HG02885 (cell line): ENCODE measurements around the gene HOXC10.

Experiments
- ATAC-seq: cut with Tn5 transposase; IDR thresholded peaks from one replicate; pipeline ENCODE4 v1.9.1; 2021; ENCODE audit warnings: mild to moderate bottlenecking; ENCODE audit not compliant: unreplicated experiment, poor library complexity

Gene HOXC10

DNA sequence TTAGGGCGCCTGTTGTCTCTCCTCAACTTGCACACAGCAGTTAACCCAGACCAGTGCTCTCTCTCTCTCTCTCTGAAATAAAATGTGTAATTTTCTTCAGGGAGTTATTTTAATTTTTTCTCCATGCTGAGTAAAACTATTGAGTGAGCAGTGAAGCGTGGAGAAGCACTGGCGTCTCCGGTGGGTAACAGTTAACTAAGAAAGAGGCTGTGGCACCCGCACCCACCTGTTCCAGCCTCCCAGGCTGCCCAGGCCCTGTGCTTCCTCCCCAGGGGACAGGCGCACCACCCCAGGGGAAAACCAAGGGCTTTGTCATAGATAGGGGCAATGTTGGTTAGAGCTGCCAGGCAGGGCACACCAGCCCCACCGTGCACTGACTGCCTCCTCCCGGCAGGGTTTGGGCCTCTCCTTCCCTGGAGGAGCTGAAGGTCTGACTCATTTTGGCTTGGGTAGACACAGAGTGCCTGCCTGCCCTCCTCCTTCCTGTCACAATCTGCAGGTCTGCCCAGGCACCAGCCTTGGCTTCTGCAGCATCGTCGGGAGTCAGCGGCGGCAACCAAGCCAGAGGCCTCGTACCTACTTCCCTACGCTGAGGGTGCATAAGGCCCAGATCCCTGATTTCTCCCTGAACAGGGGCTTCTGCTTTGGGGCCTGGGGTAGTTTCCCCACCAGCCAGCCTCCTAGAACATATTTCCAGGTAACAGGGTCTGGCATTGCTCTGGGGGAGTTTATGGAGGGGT is 51.8 kb downstream of the HOXC10 start:
- no peak for ATAC-seq

GRCh38 chr12:54037360-54038283 is 52.7 kb downstream of the HOXC10 start:
- ATAC-seq = no peak

DNA sequence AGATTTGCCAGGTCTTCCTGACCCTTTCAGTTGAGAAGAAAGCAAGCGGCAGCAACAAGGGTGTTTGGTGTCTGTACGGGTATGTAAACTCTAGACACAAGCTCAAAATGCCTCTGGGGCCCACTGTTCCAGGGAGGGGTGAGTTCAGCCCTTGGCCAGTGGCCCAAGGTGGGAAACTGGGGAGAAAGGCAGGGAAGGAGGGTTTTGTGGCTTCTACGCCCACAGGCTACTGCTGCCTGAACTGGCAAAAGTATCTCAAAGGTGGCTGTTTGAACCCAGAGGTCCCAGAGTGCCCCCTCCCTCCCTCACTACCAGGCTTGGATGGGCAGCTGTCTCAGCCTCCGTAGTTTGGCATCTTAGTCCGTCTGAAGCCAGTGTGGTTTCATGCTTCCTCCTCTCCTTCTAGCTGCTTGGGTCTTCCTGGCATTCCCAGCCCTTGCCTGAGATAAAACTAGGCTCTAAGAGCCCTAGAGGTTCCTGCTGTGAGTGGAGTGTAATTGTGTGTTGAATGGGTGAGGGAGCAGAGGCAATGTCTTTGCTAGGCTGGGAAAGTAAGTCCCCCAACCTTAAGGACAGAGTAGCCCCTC is 53.4 kb downstream of the HOXC10 start:
- ATAC-seq = no peak

DNA sequence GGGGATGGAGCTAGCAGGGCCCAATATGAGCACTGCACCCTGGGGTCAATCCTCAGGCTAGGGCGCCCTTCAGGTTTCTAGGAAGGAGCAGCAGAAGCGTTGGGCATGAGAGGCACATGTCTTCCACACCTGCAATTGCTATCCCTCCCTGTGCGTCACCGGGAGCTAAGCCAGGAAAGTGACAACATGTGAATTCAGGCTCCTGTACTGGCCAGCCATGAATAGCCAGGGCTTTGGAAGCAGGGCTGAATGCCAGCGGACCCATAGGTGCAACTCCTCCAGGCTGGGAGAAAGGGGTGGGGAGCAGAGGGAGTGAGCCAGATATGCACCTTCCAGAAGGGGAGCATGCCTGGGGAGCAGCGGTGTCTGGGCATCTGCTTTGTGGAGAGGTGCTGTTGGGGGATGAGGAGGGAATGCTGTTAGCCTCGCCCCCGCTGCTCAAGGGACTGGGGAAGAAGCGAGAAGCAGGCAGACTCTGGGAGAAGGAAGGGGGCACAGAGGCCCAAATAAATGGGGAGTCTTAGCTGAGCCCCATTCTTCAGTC is 54.0 kb downstream of the HOXC10 start:
- no peak for ATAC-seq

DNA sequence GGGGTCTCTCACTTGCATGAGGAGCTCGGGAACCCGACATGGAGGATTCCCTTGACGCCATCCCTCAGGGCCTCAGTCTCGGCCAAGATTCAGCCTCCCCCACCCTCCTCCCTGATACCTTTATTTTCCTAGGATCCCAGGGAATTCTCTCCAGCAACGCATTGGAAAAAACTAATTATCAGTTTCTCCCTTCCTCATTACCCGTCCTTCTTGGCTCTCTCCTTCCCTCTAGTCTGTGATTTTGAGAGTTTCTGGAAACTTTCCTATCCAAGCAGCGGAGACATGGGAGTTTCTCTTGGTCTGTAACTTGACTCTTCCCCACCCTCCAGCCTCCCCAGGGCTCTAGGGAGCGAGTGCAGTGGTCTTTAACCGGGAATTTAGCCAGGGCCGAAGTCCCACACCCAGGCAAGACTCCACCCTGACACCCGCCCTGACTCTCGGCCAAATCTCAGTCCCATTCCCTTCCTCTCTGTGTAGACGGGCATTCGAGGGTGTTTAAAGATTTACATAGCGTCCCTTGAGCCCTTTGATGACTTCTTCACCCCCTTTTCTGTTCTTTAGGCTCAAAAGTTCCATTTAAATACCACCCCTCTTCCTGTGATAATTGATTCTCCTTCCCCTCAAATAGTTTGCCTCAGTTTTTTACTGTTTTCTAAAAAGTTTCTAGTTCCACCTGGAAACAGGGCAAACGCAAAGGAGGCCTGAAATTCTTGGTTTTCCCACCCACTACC is 54.6 kb downstream of the HOXC10 start:
- ATAC-seq = no peak
